Measurements from ENCODE around the gene RAPGEF4. TPM values are rescaled to one million over a fixed set of nuclear protein-coding genes. Genes with fewer than 3 reads are reported as not detected.

RAPGEF4 gene
- polyA plus RNA-seq, 1 experiment: 0.60 TPM

DNA sequence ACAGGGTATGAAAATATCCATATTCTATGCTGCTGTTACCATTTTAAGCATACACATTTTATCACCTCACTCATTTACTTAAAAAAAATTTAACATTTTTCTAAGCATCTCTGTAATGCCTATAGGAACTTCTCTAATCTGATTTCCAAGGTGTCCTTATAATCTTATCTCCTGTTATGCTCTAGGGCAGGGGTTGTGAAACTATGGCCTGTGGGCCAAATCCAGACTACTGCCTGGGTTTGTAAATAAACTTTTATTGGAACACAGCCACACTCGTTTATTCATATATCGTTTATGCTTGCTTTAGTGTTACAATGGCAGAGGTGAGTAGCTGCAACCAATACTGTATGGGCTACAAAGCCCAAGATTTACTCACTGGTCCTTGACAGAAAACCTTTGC lies 151.6 kb downstream of the RAPGEF4 start:
- CTCF ChIA-PET: interaction anchor here (0.6 to 0.9 kb wide), 2 partner anchors 17 to 20 kb away, joined by 3 to 4 read pairs; no protein-coding TSS in a partner anchor

DNA sequence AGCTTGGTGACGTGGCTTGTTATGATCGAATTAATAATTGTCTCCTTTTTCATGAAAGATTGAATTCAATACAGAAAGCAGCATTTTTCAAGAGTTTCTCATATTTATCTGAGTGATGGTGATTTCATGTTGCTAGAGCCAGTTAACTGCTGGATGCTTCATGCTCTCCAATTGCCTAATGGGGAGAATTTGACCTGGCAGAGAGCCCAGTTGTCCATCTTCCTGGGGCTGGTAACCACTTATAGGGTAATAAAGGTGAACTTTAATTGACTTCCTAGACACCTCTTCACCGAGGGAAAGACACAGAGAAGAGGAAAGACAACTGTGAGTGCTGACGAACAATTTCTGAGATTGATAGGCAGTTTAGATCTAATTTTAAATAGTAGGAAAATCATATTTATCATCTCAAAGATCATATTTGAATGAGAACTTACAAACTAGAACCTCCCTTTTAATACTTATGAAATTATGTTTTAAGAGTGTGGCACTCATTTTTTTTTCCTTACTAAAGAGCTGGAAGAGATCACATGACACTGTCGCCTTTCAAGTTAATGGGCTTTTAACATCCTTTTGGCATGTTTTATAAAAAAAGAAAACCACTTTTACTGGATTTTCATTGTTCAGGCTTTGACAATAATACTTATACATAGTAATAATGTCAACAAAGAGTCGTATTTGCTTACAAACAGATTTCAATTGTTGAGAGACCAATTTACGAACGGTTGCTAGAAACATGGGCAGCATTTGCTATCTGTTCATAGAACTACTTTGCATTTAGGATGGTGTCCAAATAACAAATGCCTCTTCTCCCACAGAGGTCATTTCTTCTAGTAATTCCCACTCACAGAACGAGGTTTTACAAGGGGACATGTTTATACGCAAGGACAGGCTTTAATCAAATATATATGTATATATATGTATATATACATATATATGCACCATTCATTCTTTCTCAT lies 153.3 kb downstream of the RAPGEF4 start:
- Histone ChIP-seq H3K27me3 (ENCODE audit: control insufficient read depth, insufficient read depth, low read length) (peaks cover 9% of the 10 kb centered on the region), H3K4me3 (ENCODE audit: low read depth, low read length) (no peak overlapping the region), H3K36me3 (ENCODE audit: control insufficient read depth, insufficient read depth, low read length) (no peaks in the 10 kb centered on the region)
- ChIA-PET CTCF (interaction anchor here (0.7 to 0.9 kb wide), 3 partner anchors 19 to 514 kb away, joined by 3 read pairs; no protein-coding TSS in a partner anchor), POLR2A (no interaction called here)
- no peak for DNase-seq (ENCODE audit: low read depth)
- TF ChIP-seq, protein P1, sequence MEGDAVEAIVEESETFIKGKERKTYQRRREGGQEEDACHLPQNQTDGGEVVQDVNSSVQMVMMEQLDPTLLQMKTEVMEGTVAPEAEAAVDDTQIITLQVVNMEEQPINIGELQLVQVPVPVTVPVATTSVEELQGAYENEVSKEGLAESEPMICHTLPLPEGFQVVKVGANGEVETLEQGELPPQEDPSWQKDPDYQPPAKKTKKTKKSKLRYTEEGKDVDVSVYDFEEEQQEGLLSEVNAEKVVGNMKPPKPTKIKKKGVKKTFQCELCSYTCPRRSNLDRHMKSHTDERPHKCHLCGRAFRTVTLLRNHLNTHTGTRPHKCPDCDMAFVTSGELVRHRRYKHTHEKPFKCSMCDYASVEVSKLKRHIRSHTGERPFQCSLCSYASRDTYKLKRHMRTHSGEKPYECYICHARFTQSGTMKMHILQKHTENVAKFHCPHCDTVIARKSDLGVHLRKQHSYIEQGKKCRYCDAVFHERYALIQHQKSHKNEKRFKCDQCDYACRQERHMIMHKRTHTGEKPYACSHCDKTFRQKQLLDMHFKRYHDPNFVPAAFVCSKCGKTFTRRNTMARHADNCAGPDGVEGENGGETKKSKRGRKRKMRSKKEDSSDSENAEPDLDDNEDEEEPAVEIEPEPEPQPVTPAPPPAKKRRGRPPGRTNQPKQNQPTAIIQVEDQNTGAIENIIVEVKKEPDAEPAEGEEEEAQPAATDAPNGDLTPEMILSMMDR (IDR thresholded peaks at IDR 0.05; ENCODE audit: insufficient read depth, low read depth, low read length): no peak

More for the DNA sequence above, 151.6 kb downstream of the RAPGEF4 start:
- Histone ChIP-seq H3K27me3 (ENCODE audit: control insufficient read depth, insufficient read depth, low read length) (peaks cover 3% of the 10 kb centered on the region), H3K4me3 (ENCODE audit: low read depth, low read length) (no peak overlapping the region), H3K36me3 (ENCODE audit: control insufficient read depth, insufficient read depth, low read length) (no peaks in the 10 kb centered on the region)
- TF ChIP-seq, protein P1 (IDR thresholded peaks at IDR 0.05; ENCODE audit: insufficient read depth, low read depth, low read length): no peak
- POLR2A ChIA-PET: no interaction called here
- DNase-seq (ENCODE audit: low read depth): no peak

DNA sequence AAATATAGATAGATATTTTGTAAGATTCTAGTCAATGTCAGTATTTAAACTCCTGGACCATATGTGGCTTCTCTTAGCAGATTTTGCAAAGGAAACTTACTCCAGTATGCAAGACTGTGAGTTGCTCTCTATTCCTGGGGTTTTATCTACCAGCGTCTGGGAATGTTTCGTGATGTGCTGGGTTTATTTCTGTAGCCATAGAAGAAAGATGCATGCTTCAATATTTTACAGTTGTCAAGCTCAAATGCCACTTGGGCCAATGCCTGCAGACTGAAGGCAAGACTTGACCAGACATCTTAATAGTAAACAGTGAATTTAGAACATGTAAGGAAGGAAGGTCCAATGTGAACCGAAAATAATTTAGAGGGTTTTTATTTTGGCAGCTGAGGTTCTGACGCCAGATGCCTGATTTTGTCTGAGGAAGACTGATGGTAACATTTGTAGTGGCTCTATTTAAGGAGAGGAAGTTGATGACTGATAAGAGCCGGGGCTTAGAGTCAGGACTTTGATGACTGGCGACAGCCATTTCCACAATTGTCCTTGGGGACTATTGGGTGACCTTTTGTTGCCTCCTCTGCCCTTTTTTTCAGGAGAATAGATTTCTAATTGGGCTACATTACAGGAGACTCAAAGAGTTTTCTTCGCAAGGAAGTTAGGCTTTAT lies 154.3 kb downstream of the RAPGEF4 start:
- H3K4me3 ChIP-seq (ENCODE audit: low read depth, low read length): no peak overlapping the region
- TF ChIP-seq, protein P1 (IDR thresholded peaks at IDR 0.05; ENCODE audit: insufficient read depth, low read depth, low read length): no peak
- peaks cover 9% of the 10 kb centered on the region for H3K27me3 ChIP-seq (ENCODE audit: control insufficient read depth, insufficient read depth, low read length)
- no peak for DNase-seq (ENCODE audit: low read depth)
- no peaks in the 10 kb centered on the region for H3K36me3 ChIP-seq (ENCODE audit: control insufficient read depth, insufficient read depth, low read length)
- ChIA-PET POLR2A (no interaction called here), CTCF (no interaction called here)

DNA sequence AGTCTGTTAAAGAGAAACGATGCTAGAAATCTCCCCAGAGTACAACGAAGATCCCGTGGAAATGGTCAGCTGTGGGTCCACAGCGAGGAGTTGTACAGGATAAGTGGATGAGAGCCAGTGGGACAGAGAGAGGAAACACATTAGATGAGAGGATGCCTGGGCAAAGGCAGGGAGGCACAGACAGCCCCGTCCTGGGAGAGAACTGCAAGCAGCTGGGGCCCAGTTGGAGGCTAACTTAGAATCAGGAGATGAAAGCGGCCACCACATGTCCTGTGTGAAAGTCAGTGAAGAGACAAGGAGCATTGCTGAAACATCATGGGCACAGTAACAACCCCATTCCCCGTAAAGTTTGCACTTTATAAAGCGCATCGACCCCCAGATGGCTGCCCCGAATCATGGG lies 157.5 kb downstream of the RAPGEF4 start:
- Histone ChIP-seq H3K4me3 (ENCODE audit: low read depth, low read length) (no peak overlapping the region), H3K27me3 (ENCODE audit: control insufficient read depth, insufficient read depth, low read length) (peaks cover 11% of the 10 kb centered on the region), H3K36me3 (ENCODE audit: control insufficient read depth, insufficient read depth, low read length) (no peaks in the 10 kb centered on the region)
- TF ChIP-seq, protein P1 (IDR thresholded peaks at IDR 0.05; ENCODE audit: insufficient read depth, low read depth, low read length): no peak
- CTCF ChIA-PET: no interaction called here
- DNase-seq (ENCODE audit: low read depth): no peak
- POLR2A ChIA-PET: no interaction called here

DNA sequence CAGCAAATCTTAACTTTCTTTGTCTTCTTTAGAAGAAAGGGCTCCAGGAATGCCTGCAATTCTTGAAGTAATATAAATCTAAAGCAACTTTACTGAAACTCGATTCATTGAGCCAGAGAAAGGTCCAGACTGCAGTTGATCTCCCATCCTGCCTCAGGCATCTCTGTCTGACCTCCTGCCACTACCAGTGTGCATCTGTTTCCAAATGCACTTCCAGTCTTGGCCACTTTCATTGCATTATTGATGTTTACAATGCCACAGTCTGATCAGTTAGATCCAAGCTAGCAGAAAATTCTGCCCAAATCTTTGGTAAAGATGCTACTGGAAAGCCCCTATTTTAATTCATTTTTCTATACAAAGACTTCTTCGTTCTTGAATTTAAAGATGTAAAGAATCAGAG lies 158.0 kb downstream of the RAPGEF4 start:
- Histone ChIP-seq H3K4me3 (ENCODE audit: low read depth, low read length) (no peak overlapping the region), H3K27me3 (ENCODE audit: control insufficient read depth, insufficient read depth, low read length) (peaks cover 12% of the 10 kb centered on the region), H3K36me3 (ENCODE audit: control insufficient read depth, insufficient read depth, low read length) (no peaks in the 10 kb centered on the region)
- ChIA-PET CTCF (no interaction called here), POLR2A (no interaction called here)
- TF ChIP-seq, protein P1 (IDR thresholded peaks at IDR 0.05; ENCODE audit: insufficient read depth, low read depth, low read length): no peak
- DNase-seq (ENCODE audit: low read depth): no peak
